ENCODE results near the gene MZT2B.
"Not testable (repeated sequence)": the region's sequence is repeated elsewhere in the genome, so short reads cannot be mapped to it uniquely, and the experiment has no call there.

MZT2B gene

GRCh38 chr2:130152816-130153595, 29.1 kb upstream of the MZT2B start:
- DNase-seq, result no peak

DNA sequence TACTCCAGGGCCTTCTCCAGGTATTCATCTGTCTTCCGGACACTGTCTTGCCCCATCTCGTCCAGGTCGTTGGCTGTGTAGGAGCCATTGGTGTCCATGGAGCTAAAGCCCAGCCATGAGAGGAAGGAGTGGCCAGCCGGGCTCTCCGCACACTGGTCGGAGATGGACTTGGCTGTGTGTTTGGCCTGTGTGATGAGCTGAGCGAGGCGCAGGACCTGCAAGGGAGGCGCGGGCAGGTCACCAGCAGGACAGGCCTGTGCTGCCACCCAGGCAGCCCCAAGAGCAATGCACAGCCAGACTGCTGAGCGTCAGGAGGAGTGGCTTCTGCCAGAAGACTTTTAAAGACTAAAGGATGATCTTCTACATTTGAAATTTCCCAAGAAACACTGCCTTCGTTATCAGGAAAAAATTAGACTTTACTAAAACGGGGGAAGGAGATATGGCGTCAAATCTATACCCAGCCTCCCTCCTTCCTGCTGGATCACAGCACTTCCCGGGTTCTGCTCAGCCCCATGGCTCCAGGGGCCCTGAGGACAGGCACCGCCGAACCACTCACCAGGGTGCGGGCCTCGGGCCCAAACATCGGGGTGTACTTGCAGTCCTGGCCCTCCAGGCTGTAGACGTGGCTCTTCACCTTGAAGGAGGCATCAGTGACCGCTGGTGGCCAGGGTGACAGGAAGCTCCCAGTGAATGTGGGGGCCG, 28.2 kb upstream of the MZT2B start:
- not testable (repeated sequence) for DNase-seq

DNA sequence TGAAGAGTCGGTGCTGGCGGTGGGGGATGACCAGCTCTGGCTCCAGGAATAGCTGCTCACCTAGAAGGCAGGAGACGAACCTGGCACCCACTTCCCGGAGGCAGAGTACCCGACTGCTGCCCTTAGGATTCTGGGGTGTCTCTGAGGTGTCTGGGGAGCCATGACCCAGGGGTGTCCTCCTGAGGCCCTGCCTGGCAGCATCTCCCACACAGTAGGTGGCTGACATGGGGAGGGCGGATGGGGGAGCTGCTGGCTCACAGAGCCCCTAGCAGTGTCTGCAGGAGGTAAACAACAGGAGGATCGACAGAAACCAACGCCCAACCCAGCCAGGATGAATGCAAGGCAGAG, 27.7 kb upstream of the MZT2B start:
- DNase-seq, result not testable (repeated sequence)

DNA sequence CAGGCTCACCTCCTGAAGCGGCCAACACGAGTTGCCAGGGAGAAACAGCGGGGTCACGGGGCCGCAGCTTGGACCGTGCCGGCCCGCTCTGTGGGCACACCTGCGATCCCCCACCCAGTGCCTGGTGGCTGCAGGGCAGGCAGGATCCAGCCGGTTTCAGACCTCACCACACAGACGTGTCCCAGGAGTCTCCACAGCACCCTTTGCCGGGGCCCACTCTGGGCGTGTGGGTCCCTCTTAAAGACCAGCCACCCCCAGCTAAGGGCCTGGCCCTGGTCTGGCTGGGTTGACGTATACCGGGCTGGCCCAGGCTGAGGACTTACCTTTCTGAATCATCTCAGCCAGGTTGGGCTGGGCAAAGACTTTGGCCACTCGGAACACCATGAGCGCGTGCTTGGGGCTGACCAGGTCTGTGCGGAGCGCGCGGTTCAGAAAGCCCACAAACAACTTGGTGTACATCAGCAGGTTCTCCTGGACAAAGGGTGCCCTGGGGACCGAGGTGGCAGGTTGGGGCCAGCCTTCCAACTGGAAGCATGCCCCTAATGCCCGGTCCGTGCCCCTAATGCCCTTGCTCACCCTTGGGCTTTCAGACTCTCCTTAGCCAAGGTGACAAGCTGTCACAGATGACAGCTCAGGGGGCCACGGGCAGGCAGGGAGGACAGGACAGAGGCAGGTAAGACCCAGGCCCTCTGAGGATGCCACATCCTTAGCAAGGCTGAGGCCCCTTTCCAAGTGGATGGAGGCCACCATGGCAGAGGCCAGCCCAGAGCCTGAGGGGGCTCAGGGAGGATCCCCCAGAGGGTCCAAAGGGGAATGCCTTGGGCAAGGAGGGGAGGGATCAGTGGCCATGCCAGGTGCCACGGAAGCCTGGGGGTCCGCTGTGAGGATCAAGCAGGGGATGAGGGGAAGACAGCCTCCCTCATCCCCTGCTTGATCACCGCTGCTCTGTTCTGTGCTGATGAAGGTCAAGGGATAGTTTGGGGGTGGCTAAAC, 27.0 kb upstream of the MZT2B start:
- DNase-seq, result no peak

GRCh38 chr2:130155956-130156623, 26.0 kb upstream of the MZT2B start:
- not testable (repeated sequence) for DNase-seq

- no peak for DNase-seq
Observed at GRCh38 chr2:130156624-130157004, 25.4 kb upstream of the MZT2B start.

DNA sequence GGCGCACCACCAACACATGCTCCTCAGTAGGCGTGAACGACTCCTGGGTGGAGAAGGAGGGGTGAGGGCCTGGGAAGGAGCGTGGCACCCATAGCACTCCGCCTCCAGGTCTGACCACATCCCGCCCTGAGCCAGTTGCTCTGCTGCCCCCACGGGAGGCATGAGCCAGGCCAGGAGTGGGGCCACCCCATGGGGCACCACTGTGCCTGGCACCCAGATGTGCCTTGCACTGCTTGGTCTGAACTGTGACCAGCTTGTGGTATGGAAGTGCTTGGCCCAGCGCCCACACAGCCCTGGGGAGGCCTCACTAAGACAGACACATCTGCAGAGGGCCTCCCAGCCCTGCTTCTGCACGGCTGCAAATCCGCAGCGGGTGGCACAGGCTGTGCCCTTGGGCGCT, 24.7 kb upstream of the MZT2B start:
- not testable (repeated sequence) for DNase-seq

GRCh38 chr2:130157825-130158514, 24.1 kb upstream of the MZT2B start:
- not testable (repeated sequence) for DNase-seq

DNA sequence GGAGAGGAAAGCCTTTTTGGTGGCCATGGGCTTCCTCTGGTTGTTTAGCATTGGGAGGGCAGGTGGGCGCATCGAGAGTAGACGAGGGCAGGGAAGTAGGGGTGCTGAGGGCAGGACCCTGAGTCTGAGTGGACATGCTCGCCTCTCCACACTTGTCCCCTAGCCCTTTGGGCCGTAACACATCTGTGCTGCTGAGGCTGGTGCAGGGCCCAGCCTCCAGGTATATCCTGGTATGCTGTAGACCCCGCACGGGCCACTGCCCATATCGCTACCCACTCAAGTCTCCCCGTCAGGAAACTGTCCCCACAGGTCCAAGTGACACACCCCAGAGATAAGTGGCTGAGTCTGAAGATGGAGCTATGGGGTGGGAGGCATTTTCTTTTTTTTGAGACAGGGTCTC, 23.4 kb upstream of the MZT2B start:
- no peak for DNase-seq

DNA sequence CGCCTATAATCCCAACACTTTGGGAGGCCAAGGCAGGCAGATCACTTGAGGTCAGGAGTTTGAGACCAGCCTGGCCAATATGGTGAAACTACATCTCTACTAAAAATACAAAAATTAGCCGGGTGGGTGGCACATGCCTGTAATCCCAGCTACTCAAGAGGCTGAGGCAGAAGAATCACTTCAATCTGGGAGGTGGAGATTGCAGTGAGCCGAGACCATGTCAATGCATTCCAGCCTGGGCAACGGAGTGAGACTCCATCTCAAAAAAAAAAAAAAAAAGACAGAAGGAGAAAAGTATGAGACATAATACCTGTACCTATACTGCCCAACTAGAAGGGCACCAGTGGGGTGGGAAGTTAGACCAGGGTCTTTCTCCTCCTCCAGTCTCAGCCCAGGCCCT, 22.7 kb upstream of the MZT2B start:
- not testable (repeated sequence) for DNase-seq

DNA sequence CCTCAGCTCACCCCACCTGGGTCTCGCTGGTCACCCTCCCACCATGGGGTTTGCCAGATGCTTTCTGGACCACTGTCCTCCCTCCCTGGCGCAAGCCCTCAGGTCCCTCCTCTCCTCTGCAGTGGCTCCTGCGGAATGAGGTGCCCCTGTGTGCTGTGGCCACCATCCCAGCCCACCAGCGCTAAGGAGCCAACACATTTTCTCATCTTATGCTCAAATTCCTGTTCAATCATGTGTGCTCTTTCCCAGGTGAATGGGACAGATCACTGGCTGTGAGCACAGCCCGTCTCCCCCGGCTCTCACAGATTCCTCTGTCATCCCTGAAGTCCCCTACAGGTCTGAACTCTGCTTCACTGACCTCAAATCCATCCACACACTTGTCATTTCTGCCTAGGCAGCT, 21.9 kb upstream of the MZT2B start:
- no peak for DNase-seq

DNA sequence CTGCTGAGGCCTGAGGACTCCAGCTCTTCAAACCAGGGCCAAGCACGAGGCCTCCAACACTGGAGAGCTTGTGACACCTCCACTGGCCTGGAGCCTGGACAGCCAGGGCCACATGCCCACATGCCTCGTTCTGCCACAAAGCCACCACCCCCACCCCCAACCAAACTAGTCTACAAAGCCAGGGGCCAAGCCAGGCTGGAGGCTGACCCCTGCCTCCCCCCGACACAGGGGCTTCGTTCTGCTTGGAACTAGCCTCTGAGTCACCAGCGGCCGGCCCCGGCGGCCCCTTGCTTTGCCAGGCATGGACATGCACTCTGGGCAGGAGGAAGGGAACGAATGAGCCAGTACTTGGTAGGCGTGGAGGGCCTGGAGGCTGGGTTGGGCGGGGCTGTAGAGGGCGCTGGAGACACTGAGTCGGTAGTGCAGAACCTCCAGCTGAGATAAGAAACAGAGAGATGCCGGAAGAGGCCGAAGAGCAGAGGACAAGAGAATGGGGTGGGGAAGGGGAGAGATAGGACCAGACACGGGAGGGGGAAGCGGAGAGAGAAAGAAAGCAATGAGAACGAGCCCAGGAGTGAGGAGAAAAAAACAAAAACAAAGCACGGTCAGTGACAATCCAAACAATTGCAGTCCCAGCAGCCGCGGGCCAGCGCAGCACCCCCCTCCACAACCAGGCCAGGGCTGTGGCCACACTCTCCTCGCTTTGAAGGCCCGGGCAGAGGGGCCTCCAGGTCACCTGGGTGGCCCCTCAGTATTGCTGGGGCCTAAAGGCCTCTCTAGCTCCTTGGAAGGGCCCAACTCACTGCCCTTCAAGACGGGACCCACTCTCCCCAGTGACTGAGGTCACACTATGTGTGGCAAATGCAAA, 21.0 kb upstream of the MZT2B start:
- not testable (repeated sequence) for DNase-seq

GRCh38 chr2:130162486-130162885, 19.6 kb upstream of the MZT2B start:
- not testable (repeated sequence) for DNase-seq

- DNase-seq, result no peak
Observed at GRCh38 chr2:130162968-130163367, 19.1 kb upstream of the MZT2B start.

GRCh38 chr2:130165293-130166016, 16.6 kb upstream of the MZT2B start:
- DNase-seq, result no peak

GRCh38 chr2:130166611-130167010, 15.5 kb upstream of the MZT2B start:
- not testable (repeated sequence) for DNase-seq

GRCh38 chr2:130169163-130169562, 12.9 kb upstream of the MZT2B start:
- not testable (repeated sequence) for DNase-seq

- DNase-seq, result no peak
Observed at GRCh38 chr2:130169896-130170295, 12.2 kb upstream of the MZT2B start.

GRCh38 chr2:130174866-130175265, 7.2 kb upstream of the MZT2B start:
- not testable (repeated sequence) for DNase-seq

Data from activated CD4-positive, alpha-beta T cell treated with anti-CD3 and anti-CD28 coated beads, Interleukin-2, amount 50 U/mL, for 4 hours (primary cell).